ENCODE measurements around the gene CDH4.

Gene CDH4

GRCh38 chr20:61877776-61878477 is 625.9 kb downstream of the CDH4 start:
- Mint-ChIP-seq H3K27ac (no peak overlapping the region), H3K36me3 (ENCODE audit: low read depth) (no peaks in the 10 kb centered on the region), H3K27me3 (ENCODE audit: low read depth) (no peaks in the 10 kb centered on the region), H3K9me3 (no peaks in the 10 kb centered on the region), H3K4me1 (ENCODE audit: low read depth) (no peaks in the 10 kb centered on the region), H3K4me3 (no peak overlapping the region)

GRCh38 chr20:61878478-61879302 is 626.6 kb downstream of the CDH4 start:
- H3K9me3 Mint-ChIP-seq, result no peaks in the 10 kb centered on the region
- no peak overlapping the region for H3K27ac Mint-ChIP-seq
- no peaks in the 10 kb centered on the region for H3K27me3 Mint-ChIP-seq (ENCODE audit: low read depth)
- H3K4me1 Mint-ChIP-seq (ENCODE audit: low read depth), result no peaks in the 10 kb centered on the region
- no peaks in the 10 kb centered on the region for H3K36me3 Mint-ChIP-seq (ENCODE audit: low read depth)
- H3K4me3 Mint-ChIP-seq, result no peak overlapping the region

DNA sequence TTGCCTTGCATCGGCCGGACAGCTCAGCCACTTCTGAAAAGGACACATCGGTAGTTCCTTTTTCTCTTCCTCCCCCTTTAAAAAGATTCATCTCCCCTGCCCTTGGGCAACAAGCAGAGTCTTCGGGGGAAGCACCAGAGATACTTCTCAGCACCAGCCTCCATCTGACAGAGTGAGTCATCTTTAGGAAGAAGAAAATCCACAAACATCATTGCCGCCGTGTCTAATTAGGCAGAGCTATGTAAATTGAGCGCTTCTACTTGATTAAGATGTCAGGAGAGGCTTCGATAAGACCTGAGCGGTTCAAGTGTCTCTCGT is 627.2 kb downstream of the CDH4 start:
- Mint-ChIP-seq H3K27me3 (ENCODE audit: low read depth) (no peaks in the 10 kb centered on the region), H3K4me3 (no peak overlapping the region), H3K4me1 (ENCODE audit: low read depth) (no peaks in the 10 kb centered on the region), H3K36me3 (ENCODE audit: low read depth) (no peaks in the 10 kb centered on the region), H3K27ac (no peak overlapping the region), H3K9me3 (no peaks in the 10 kb centered on the region)

DNA sequence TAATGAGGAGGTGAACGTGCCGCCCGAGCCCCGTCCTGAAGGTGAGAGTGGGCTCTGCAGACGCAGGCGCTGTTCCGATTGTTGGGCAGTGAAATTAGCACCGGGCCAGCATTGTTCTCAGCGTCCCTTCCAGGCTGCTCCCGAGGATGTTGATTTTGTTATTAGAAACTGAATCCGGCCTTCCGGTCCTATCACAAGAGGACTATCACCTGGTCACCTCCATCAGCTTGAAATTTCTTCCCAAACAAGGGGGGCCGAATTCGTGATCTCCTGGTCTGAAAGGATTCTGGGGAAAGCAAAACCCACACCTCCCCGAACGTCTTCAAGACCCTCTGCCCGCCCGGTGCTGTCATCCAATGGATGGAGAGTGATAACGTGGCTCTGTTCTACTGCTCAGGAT is 627.6 kb downstream of the CDH4 start:
- no peak overlapping the region for H3K4me3 Mint-ChIP-seq
- no peaks in the 10 kb centered on the region for H3K36me3 Mint-ChIP-seq (ENCODE audit: low read depth)
- no peaks in the 10 kb centered on the region for H3K4me1 Mint-ChIP-seq (ENCODE audit: low read depth)
- no peaks in the 10 kb centered on the region for H3K27me3 Mint-ChIP-seq (ENCODE audit: low read depth)
- H3K9me3 Mint-ChIP-seq, result no peaks in the 10 kb centered on the region
- no peak overlapping the region for H3K27ac Mint-ChIP-seq

DNA sequence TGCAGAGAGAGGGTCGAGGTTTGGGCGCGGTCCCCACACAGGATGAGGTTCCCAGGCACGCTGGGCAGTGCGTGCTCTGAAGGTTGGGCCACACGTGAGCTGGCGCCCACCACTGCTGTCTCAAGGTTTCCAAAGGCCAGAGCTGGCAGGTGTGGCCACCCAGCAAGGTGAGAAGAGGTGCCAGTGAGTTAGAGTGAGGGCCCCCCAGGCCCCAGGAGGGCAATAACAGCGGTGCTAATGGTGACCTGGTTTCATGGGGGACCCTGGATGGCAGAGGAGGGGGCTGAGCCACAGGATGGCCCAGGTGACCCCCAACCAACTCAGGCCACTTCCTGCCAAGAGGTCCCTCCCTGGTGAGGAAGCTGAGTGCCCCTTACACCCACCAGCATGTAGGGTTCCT is 628.6 kb downstream of the CDH4 start:
- Mint-ChIP-seq H3K27me3 (ENCODE audit: low read depth) (no peaks in the 10 kb centered on the region), H3K4me1 (ENCODE audit: low read depth) (no peaks in the 10 kb centered on the region), H3K9me3 (no peaks in the 10 kb centered on the region), H3K4me3 (no peak overlapping the region), H3K36me3 (ENCODE audit: low read depth) (no peaks in the 10 kb centered on the region), H3K27ac (no peak overlapping the region)

DNA sequence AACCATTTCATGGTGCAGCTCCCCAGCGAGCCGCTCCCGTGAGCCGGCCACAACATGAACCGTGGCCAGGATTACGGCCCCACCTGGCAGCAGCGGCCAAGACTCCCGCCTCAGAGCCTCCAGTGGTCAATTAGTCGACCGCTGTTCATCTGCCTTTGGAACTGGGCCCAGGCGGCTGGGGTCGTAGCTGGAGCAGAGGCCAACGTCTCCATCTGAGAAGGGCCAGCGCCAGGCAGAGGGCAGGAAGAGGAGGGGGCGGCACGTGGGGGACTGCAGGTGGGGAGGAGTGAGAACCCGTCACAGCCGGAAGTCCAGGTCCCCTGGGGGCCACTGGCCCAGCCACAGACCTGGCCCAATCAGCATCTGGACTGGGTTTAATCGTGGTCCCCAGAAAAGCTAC is 629.4 kb downstream of the CDH4 start:
- H3K4me3 Mint-ChIP-seq, result no peak overlapping the region
- no peaks in the 10 kb centered on the region for H3K4me1 Mint-ChIP-seq (ENCODE audit: low read depth)
- H3K9me3 Mint-ChIP-seq, result no peaks in the 10 kb centered on the region
- H3K27me3 Mint-ChIP-seq (ENCODE audit: low read depth), result no peaks in the 10 kb centered on the region
- no peak overlapping the region for H3K27ac Mint-ChIP-seq
- H3K36me3 Mint-ChIP-seq (ENCODE audit: low read depth), result no peaks in the 10 kb centered on the region

GRCh38 chr20:61881861-61882260 is 629.8 kb downstream of the CDH4 start:
- no peaks in the 10 kb centered on the region for H3K4me1 Mint-ChIP-seq (ENCODE audit: low read depth)
- no peak overlapping the region for H3K27ac Mint-ChIP-seq
- no peaks in the 10 kb centered on the region for H3K27me3 Mint-ChIP-seq (ENCODE audit: low read depth)
- H3K36me3 Mint-ChIP-seq (ENCODE audit: low read depth), result no peaks in the 10 kb centered on the region
- H3K9me3 Mint-ChIP-seq, result no peaks in the 10 kb centered on the region
- no peak overlapping the region for H3K4me3 Mint-ChIP-seq

- H3K27me3 Mint-ChIP-seq (ENCODE audit: low read depth), result no peaks in the 10 kb centered on the region
- no peaks in the 10 kb centered on the region for H3K9me3 Mint-ChIP-seq
- H3K36me3 Mint-ChIP-seq (ENCODE audit: low read depth), result no peaks in the 10 kb centered on the region
- H3K4me3 Mint-ChIP-seq, result no peak overlapping the region
- peaks cover 2% of the 10 kb centered on the region for H3K4me1 Mint-ChIP-seq (ENCODE audit: low read depth)
- no peak overlapping the region for H3K27ac Mint-ChIP-seq
Observed at GRCh38 chr20:61882716-61883615, 630.9 kb downstream of the CDH4 start.

DNA sequence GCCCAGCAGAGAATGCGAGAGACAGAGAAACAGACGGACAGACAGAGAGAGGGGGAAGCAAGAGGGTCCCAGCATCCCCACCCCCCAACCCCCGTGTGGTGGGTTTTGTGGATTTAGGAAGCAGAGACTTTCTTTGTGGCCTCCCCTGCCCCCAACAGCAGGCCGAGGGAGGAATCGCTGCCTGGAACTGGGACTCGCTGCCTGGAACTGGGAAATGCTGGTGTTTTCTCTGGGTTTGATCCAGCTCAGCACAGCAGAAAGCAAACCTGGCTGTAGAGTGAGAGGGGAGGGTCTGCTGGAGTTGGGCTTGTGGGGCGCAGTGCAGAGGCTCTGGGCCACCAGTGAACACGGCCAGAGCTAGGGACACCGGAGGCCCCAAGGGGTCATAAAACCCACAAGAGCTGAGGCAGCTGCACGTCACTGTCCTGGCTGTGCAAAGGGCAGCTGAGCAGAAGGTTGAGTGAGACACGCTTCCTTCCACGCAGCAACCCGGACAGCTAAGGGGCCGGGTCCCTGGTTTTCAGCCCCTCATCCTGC is 631.9 kb downstream of the CDH4 start:
- H3K36me3 Mint-ChIP-seq (ENCODE audit: low read depth), result no peaks in the 10 kb centered on the region
- H3K27ac Mint-ChIP-seq, result no peak overlapping the region
- no peaks in the 10 kb centered on the region for H3K9me3 Mint-ChIP-seq
- H3K4me1 Mint-ChIP-seq (ENCODE audit: low read depth), result peaks cover 2% of the 10 kb centered on the region
- no peaks in the 10 kb centered on the region for H3K27me3 Mint-ChIP-seq (ENCODE audit: low read depth)
- no peak overlapping the region for H3K4me3 Mint-ChIP-seq

- no peaks in the 10 kb centered on the region for H3K36me3 Mint-ChIP-seq (ENCODE audit: low read depth)
- no peak overlapping the region for H3K4me3 Mint-ChIP-seq
Observed at GRCh38 chr20:61884571-61885389, 632.7 kb downstream of the CDH4 start.

DNA sequence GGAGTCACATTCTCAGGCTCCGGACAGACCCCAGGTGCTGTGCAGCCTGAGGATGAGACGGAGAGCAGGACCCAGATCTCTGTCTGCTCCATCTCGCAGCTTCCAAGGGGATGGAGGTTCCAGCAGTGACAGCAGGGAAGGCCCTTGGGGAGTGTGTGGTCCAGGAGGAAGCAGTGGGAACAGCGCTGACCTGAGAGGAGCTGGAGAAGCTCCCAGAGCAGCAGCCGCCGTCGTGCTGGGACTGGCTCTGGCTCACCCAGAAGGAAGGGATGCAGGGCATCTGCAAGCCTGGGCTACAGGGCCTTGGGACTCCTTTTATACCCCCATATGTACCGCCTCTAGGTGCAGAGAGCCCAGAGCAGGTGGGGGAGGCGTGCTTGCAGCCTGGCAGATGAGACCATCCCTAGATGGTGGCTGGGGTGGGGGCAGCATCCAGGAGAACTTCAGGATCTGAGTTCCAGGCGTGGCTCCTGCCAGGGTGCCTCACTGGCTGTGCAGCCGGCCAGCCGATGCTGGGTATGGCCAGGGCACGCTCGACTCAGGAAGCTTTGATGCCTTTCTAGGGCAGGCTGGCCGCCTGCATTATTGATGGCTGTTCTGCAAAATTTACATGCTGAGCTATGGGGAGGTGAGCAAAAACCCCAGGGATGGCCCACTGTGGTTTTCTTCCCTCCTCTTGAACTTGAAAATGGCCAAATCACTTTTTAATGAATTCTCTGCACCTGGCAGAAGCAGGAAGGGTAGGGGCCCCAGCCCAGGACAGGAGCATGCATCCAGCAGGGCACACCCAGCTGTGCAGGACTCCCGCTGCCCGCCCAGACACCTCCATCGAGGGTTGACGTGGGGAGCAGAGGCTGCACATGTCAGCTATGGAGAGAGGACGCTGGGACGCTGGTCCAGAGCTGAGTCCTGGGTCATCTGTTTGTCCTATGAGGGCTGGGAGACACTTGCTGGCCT is 634.0 kb downstream of the CDH4 start:
- no peak overlapping the region for H3K4me3 Mint-ChIP-seq
- no peak overlapping the region for H3K27ac Mint-ChIP-seq
- H3K4me1 Mint-ChIP-seq (ENCODE audit: low read depth), result peaks cover 2% of the 10 kb centered on the region
- H3K36me3 Mint-ChIP-seq (ENCODE audit: low read depth), result no peaks in the 10 kb centered on the region
- peaks cover 12% of the 10 kb centered on the region for H3K9me3 Mint-ChIP-seq
- no peaks in the 10 kb centered on the region for H3K27me3 Mint-ChIP-seq (ENCODE audit: low read depth)

More at GRCh38 chr20:61884571-61885389, 632.7 kb downstream of the CDH4 start:
- Mint-ChIP-seq H3K27ac (no peak overlapping the region), H3K27me3 (ENCODE audit: low read depth) (no peaks in the 10 kb centered on the region), H3K4me1 (ENCODE audit: low read depth) (peaks cover 2% of the 10 kb centered on the region), H3K9me3 (peaks cover 7% of the 10 kb centered on the region)

GRCh38 chr20:61886721-61887595 is 634.9 kb downstream of the CDH4 start:
- Mint-ChIP-seq H3K9me3 (peaks cover 12% of the 10 kb centered on the region), H3K27ac (no peak overlapping the region), H3K27me3 (ENCODE audit: low read depth) (no peaks in the 10 kb centered on the region), H3K4me3 (no peak overlapping the region), H3K4me1 (ENCODE audit: low read depth) (peaks cover 2% of the 10 kb centered on the region), H3K36me3 (ENCODE audit: low read depth) (no peaks in the 10 kb centered on the region)
